HepG2 (cell line): ENCODE data around the gene PGA5. TPM values are rescaled to one million over a fixed set of nuclear protein-coding genes. Genes with fewer than 3 reads are reported as not detected.

Experiments
- ATAC-seq: fragments of 200-7000 bp; cut with Tn5 transposase; 3 replicates; pipeline ENCODE4 v1.9.1; 2020; ENCODE audit warnings: mild to moderate bottlenecking, moderate library complexity
- BruUV-seq: library from RNA; stranded (reverse); fragments of 400-500 nt; replicated peaks from 2 replicates; lab custom pipeline; 2021; lab: Mats Ljungman, UMichigan
- CTCF ChIA-PET: fragments of 300-600 bp; formaldehyde crosslinking; extraction: SDS; loops from one replicate; lab custom pipeline; 2021; ENCODE audit warnings: low total read pairs, inconsistent platforms, low intra/inter-chr PET ratio; lab: Yijun Ruan, JAX
- POLR2A ChIA-PET: fragments of 350-600 bp; sonication (Branson Sonifier 250); formaldehyde crosslinking; loops from one replicate; lab custom pipeline; 2020; ENCODE audit warnings: antibody characterized with exemption, inconsistent platforms; lab: Yijun Ruan, JAX
- DNase-seq: peaks from one replicate; pipeline ENCODE4 v3.0.0-alpha.2; 2015; ENCODE audit warnings: low spot score
- FAIRE-seq: peaks from 3 replicates; lab custom pipeline; 2011; peaks lifted over from hg19 to GRCh38; lab: Jason Lieb, UNC
- H2AFZ ChIP-seq: one replicate; pipeline ENCODE4 v1.6.1; 2011; ENCODE audit warnings: low read length, inconsistent platforms
- H3K27ac ChIP-seq: fragments of 300-600 bp; 3 replicates; pipeline ENCODE4 v1.8.0; 2011; ENCODE audit warnings: mixed run types, mild to moderate bottlenecking, mixed read lengths, low read length, inconsistent platforms; ENCODE audit not compliant: insufficient read depth; ENCODE audit errors: extremely low read length
- H3K27me3 ChIP-seq, 2 experiments: fragments of 200-600 bp in 1 of 2; 2 replicates in 1 of 2; 3 replicates in 1 of 2; pipeline versions ENCODE4 v1.6.0 to v1.8.0; 2011; ENCODE audit warnings: low read length in 2 of 2, mild to moderate bottlenecking in 2 of 2, moderate library complexity in 2 of 2, inconsistent platforms in 1 of 2; ENCODE audit not compliant: insufficient read depth in 2 of 2, control insufficient read depth in 1 of 2
- H3K36me3 ChIP-seq, 2 experiments: fragments of 200-600 bp in 1 of 2; replicated peaks in 1 of 2; 2 replicates in 1 of 2; 3 replicates in 1 of 2; pipeline versions ENCODE4 v1.5.1 to v1.8.0; 2011; ENCODE audit warnings: low read length in 2 of 2, inconsistent platforms in 1 of 2; ENCODE audit not compliant: insufficient read depth in 2 of 2, control insufficient read depth in 1 of 2
- H3K4me1 ChIP-seq: 2 replicates; pipeline ENCODE4 v1.5.1; 2012; ENCODE audit warnings: low read length, inconsistent platforms; ENCODE audit not compliant: insufficient read depth
- H3K4me2 ChIP-seq: 2 replicates; pipeline ENCODE4 v1.6.0; 2011; ENCODE audit warnings: low read depth, low read length, inconsistent platforms
- H3K4me3 ChIP-seq, 3 experiments: fragments of 200-600 bp in 1 of 3; sonication (generic), shearing (Covaris generic) in 1 of 3; replicated peaks in 1 of 3; 2 replicates each; pipeline ENCODE4 v1.5.1; 2011 to 2016; ENCODE audit warnings: low read length in 3 of 3, inconsistent platforms in 2 of 3, low read depth in 2 of 3, mild to moderate bottlenecking in 2 of 3, control low read depth in 1 of 3, mixed read lengths in 1 of 3; ENCODE audit not compliant: insufficient read depth in 1 of 3
- H3K79me2 ChIP-seq: one replicate; pipeline ENCODE4 v1.6.1; 2011; ENCODE audit warnings: low read length, inconsistent platforms; ENCODE audit not compliant: insufficient read depth
- H3K9ac ChIP-seq: 2 replicates; pipeline ENCODE4 v1.6.0; 2011; ENCODE audit warnings: mild to moderate bottlenecking, low read depth, low read length, inconsistent platforms; ENCODE audit not compliant: insufficient read depth
- H3K9me3 ChIP-seq: 2 replicates; pipeline ENCODE4 v1.5.1; 2012; ENCODE audit warnings: mild to moderate bottlenecking, low read length
- H4K20me1 ChIP-seq: 2 replicates; pipeline ENCODE4 v1.6.0; 2011; ENCODE audit warnings: inconsistent platforms, mild to moderate bottlenecking, low read length, moderate library complexity; ENCODE audit not compliant: insufficient read depth
- KLF12 ChIP-seq: sonication (generic); formaldehyde crosslinking; IDR thresholded peaks from 2 replicates; pipeline ENCODE4 v1.4.0; 2020; ENCODE audit warnings: missing genetic modification reagents, borderline replicate concordance
- NBN ChIP-seq: fragments of 450-650 bp; conservative IDR thresholded peaks from 2 replicates; pipeline ENCODE4 v1.6.1; 2017
- RBM39 ChIP-seq: fragments of 200-400 bp; formaldehyde crosslinking; IDR thresholded peaks from one replicate; pipeline ENCODE4 v1.6.1; 2018; ENCODE audit warnings: antibody characterized with exemption, mild to moderate bottlenecking, low read depth, low read length; ENCODE audit not compliant: poor library complexity, severe bottlenecking
- SMARCC2 ChIP-seq: fragments of 450-650 bp; IDR thresholded peaks from 2 replicates; pipeline ENCODE4 v1.6.1; 2017; ENCODE audit warnings: antibody characterized with exemption, mild to moderate bottlenecking
- TRIM24 ChIP-seq: sonication (generic); formaldehyde crosslinking; IDR thresholded peaks from 2 replicates; pipeline ENCODE4 v1.8.0; 2022; ENCODE audit warnings: mild to moderate bottlenecking, missing genetic modification reagents
- ZNF547 ChIP-seq: sonication (generic); formaldehyde crosslinking; IDR thresholded peaks from 2 replicates; pipeline ENCODE4 v1.5.1; 2020; ENCODE audit warnings: mild to moderate bottlenecking, missing genetic modification reagents
- ZNF558 ChIP-seq: sonication (generic); formaldehyde crosslinking; IDR thresholded peaks from 2 replicates; pipeline ENCODE4 v1.9.0; 2022; ENCODE audit warnings: mild to moderate bottlenecking, missing genetic modification reagents, borderline replicate concordance
- WGBS: methylation state at CpG from one replicate; pipeline ENCODE4 v1.1.6; 2017; ENCODE audit warnings: low lambda C conversion rate; 5-methylcytosine and 5-hydroxymethylcytosine counted together
- in situ Hi-C: cut with HindIII; loops from 2 replicates; pipeline ENCODE4 v1.10.0; 2017; ENCODE audit warnings: low pct_unique_long_range_greater_than_20kb; ENCODE audit not compliant: extremely low pct_ligation_motif_present
- intact Hi-C: fragments of 100-400 bp; cut with micrococcal nuclease; formaldehyde crosslinking; loops from one replicate; pipeline ENCODE4 v1.10.0; 2022; ENCODE audit not compliant: unreplicated experiment
- polyA plus RNA-seq, 8 experiments: library from polyadenylated mRNA; depleted of rRNA in 3 of 8; stranded (reverse) in 7 of 8; unstranded in 1 of 8; fragments of >200 nt; fragmentation: Illumina TruSeq in 4 of 8; extraction: Trizol in 4 of 8; gene quantifications; 2 replicates each; pipeline versions ENCODE4 v1.2.1 to v1.2.3, GENCODE V29; 2011 to 2016; ENCODE audit warnings: low read depth in 4 of 8, missing spikeins in 1 of 8, mixed read lengths in 1 of 8; ENCODE audit not compliant: insufficient read depth in 1 of 8
- total RNA-seq, 5 experiments: library from RNA; depleted of rRNA; stranded (reverse); fragments of >200 nt; fragmentation: Illumina TruSeq; extraction: Trizol; gene quantifications; 2 replicates each; pipeline ENCODE4 v1.2.3, GENCODE V29; 2016; ENCODE audit warnings: low read depth in 1 of 5
- TF ChIP-seq, protein P1 (sequence below): sonication (generic); formaldehyde crosslinking; IDR thresholded peaks from 2 replicates; pipeline ENCODE4 v1.8.1; 2022; ENCODE audit warnings: low read depth, mild to moderate bottlenecking, missing genetic modification reagents
- TF ChIP-seq, protein P2 (sequence below): IDR thresholded peaks from 2 replicates; pipeline ENCODE4 v1.6.1; 2016
- TF ChIP-seq, protein P3 (sequence below): sonication (generic); formaldehyde crosslinking; IDR thresholded peaks from 2 replicates; pipeline ENCODE4 v1.9.0; 2021; ENCODE audit warnings: missing genetic modification reagents, borderline replicate concordance
- TF ChIP-seq, protein P4 (sequence below): sonication (generic); formaldehyde crosslinking; IDR thresholded peaks from 2 replicates; pipeline ENCODE4 v1.4.0; 2020; ENCODE audit warnings: missing genetic modification reagents
- TF ChIP-seq, protein P5 (sequence below): sonication (generic); formaldehyde crosslinking; IDR thresholded peaks from 2 replicates; pipeline ENCODE4 v1.4.0; 2020; ENCODE audit warnings: missing genetic modification reagents, borderline replicate concordance

Gene PGA5
- total and polyA plus RNA-seq, 2 of the 13 experiments (the other 11 are each of a cell fraction or from before 2014, with no cell fraction given): not detected

DNA sequence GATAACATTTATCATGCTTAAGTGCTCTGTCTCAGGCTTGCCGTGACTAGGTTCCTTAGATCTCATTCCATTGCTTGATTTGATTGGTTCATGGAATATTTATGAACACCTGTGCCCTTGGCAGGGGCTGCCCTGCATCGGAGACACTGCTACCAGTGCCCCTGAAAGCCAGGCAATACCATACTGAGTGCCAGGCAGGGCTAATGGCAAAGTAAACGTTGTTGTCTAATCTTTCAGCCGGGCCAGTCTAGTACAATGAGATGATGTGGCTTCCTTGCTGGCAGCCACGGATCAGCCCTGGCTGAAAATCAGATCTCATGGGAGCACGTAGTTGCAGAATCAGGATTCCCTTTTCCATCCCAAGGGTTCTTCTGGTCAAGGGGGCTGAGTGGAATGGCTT lies 42.6 kb upstream of the PGA5 start:
- ChIA-PET POLR2A (no interaction called here), CTCF (no interaction called here)
- in situ Hi-C loops: no loop called here
- Histone ChIP-seq H3K79me2 (no peaks in the 10 kb centered on the region), H3K27me3 (peaks cover 2 to 24% of the 10 kb centered on the region in 2 experiments; a peak in 1 of 5 replicates), H3K9ac (no peak overlapping the region), H3K4me1 (no peaks in the 10 kb centered on the region), H3K4me3 (no peak overlapping the region), H2AFZ (no peak overlapping the region), H3K9me3 (0 out of 2 replicates have a peak, but pooled peaks cover 7% of the 10 kb centered on the region), H3K27ac (no peak overlapping the region), H3K36me3 (no peaks in the 10 kb centered on the region), H4K20me1 (no peaks in the 10 kb centered on the region), H3K4me2 (no peak overlapping the region)
- no TSS peak for BruUV-seq
- ATAC-seq (no peak), DNase-seq (no peak), FAIRE-seq (no peak)
- intact Hi-C loops: no loop called here
- WGBS: 9% methylated on average over 6 of the region's 6 CpGs
- TF ChIP-seq, protein P1, sequence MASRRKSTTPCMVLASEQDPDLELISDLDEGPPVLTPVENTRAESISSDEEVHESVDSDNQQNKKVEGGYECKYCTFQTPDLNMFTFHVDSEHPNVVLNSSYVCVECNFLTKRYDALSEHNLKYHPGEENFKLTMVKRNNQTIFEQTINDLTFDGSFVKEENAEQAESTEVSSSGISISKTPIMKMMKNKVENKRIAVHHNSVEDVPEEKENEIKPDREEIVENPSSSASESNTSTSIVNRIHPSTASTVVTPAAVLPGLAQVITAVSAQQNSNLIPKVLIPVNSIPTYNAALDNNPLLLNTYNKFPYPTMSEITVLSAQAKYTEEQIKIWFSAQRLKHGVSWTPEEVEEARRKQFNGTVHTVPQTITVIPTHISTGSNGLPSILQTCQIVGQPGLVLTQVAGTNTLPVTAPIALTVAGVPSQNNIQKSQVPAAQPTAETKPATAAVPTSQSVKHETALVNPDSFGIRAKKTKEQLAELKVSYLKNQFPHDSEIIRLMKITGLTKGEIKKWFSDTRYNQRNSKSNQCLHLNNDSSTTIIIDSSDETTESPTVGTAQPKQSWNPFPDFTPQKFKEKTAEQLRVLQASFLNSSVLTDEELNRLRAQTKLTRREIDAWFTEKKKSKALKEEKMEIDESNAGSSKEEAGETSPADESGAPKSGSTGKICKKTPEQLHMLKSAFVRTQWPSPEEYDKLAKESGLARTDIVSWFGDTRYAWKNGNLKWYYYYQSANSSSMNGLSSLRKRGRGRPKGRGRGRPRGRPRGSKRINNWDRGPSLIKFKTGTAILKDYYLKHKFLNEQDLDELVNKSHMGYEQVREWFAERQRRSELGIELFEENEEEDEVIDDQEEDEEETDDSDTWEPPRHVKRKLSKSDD (CRISPR knock-in tag): no peak
- TF ChIP-seq, protein P2, sequence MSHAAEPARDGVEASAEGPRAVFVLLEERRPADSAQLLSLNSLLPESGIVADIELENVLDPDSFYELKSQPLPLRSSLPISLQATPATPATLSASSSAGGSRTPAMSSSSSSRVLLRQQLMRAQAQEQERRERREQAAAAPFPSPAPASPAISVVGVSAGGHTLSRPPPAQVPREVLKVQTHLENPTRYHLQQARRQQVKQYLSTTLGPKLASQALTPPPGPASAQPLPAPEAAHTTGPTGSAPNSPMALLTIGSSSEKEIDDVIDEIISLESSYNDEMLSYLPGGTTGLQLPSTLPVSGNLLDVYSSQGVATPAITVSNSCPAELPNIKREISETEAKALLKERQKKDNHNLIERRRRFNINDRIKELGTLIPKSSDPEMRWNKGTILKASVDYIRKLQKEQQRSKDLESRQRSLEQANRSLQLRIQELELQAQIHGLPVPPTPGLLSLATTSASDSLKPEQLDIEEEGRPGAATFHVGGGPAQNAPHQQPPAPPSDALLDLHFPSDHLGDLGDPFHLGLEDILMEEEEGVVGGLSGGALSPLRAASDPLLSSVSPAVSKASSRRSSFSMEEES (CRISPR knock-in tag): no peak
- TF ChIP-seq, protein P3, sequence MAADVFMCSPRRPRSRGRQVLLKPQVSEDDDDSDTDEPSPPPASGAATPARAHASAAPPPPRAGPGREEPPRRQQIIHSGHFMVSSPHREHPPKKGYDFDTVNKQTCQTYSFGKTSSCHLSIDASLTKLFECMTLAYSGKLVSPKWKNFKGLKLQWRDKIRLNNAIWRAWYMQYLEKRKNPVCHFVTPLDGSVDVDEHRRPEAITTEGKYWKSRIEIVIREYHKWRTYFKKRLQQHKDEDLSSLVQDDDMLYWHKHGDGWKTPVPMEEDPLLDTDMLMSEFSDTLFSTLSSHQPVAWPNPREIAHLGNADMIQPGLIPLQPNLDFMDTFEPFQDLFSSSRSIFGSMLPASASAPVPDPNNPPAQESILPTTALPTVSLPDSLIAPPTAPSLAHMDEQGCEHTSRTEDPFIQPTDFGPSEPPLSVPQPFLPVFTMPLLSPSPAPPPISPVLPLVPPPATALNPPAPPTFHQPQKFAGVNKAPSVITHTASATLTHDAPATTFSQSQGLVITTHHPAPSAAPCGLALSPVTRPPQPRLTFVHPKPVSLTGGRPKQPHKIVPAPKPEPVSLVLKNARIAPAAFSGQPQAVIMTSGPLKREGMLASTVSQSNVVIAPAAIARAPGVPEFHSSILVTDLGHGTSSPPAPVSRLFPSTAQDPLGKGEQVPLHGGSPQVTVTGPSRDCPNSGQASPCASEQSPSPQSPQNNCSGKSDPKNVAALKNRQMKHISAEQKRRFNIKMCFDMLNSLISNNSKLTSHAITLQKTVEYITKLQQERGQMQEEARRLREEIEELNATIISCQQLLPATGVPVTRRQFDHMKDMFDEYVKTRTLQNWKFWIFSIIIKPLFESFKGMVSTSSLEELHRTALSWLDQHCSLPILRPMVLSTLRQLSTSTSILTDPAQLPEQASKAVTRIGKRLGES: no peak
- TF ChIP-seq SMARCC2 (no peak), RBM39 (no peak), KLF12 (CRISPR knock-in tag) (no peak), NBN (no peak), ZNF558 (CRISPR knock-in tag) (no peak), ZNF547 (CRISPR knock-in tag) (no peak), TRIM24 (CRISPR knock-in tag) (no peak)
- TF ChIP-seq, protein P4, sequence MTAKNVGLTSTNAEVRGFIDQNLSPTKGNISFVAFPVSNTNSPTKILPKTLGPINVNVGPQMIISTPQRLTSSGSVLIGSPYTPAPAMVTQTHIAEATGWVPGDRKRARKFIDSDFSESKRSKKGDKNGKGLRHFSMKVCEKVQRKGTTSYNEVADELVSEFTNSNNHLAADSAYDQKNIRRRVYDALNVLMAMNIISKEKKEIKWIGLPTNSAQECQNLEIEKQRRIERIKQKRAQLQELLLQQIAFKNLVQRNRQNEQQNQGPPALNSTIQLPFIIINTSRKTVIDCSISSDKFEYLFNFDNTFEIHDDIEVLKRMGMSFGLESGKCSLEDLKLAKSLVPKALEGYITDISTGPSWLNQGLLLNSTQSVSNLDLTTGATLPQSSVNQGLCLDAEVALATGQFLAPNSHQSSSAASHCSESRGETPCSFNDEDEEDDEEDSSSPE: no peak
- TF ChIP-seq, protein P5, sequence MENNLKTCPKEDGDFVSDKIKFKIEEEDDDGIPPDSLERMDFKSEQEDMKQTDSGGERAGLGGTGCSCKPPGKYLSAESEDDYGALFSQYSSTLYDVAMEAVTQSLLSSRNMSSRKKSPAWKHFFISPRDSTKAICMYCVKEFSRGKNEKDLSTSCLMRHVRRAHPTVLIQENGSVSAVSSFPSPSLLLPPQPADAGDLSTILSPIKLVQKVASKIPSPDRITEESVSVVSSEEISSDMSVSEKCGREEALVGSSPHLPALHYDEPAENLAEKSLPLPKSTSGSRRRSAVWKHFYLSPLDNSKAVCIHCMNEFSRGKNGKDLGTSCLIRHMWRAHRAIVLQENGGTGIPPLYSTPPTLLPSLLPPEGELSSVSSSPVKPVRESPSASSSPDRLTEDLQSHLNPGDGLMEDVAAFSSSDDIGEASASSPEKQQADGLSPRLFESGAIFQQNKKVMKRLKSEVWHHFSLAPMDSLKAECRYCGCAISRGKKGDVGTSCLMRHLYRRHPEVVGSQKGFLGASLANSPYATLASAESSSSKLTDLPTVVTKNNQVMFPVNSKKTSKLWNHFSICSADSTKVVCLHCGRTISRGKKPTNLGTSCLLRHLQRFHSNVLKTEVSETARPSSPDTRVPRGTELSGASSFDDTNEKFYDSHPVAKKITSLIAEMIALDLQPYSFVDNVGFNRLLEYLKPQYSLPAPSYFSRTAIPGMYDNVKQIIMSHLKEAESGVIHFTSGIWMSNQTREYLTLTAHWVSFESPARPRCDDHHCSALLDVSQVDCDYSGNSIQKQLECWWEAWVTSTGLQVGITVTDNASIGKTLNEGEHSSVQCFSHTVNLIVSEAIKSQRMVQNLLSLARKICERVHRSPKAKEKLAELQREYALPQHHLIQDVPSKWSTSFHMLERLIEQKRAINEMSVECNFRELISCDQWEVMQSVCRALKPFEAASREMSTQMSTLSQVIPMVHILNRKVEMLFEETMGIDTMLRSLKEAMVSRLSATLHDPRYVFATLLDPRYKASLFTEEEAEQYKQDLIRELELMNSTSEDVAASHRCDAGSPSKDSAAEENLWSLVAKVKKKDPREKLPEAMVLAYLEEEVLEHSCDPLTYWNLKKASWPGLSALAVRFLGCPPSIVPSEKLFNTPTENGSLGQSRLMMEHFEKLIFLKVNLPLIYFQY (CRISPR knock-in tag): no peak
